Measurements from ENCODE around the gene FXYD3. TPM values are rescaled to one million over a fixed set of nuclear protein-coding genes. Genes with fewer than 3 reads are reported as not detected.
"Not testable (repeated sequence)": the region's sequence is repeated elsewhere in the genome, so short reads cannot be mapped to it uniquely, and the experiment has no call there.

The FXYD3 gene
- total RNA-seq, 1 experiment from 2014 or later = not detected

DNA sequence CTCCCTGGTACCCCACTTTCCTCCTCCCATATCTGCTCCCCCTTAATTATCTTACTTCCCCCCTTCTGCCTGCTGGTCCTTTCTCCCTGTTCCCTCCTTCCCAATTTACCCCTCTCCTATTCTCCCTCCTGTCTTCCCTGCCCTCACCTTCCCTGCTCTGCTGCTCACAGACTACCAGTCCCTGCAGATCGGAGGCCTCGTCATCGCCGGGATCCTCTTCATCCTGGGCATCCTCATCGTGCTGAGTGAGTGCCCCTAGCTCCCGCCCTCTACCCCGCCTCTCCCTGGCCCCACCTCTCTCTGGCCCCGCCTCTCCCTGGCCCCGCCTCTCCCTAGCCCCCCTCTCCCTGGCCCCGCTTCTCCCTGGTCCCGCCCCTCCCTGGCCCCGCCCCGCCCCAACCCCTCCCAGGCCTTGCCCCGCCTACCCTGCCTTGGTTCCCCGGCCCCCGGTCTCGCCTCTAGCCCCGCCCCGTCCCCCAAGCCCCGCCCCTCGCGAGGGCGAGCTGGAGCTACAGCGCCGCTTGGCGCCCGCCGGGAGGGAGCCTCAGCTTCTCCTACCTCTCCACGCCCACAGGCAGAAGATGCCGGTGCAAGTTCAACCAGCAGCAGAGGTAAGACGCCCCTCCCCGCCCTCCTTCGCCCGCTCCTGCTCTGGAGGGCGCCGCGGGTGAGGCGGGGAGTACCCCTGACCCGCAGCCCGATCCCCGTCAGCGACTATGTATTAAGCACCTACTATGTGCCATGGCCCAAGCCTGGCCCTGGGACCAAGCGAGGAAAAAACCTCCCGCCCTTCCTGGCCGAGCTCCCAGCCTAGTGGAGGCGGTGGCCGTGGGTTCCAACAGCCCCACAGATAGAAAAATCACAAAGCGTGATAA, 25.6 kb downstream of the FXYD3 start:
- peak; percentile 78 for DNase-seq (ENCODE audit: low spot score)

GRCh38 chr19:35141837-35142605, 26.4 kb downstream of the FXYD3 start:
- no peak for DNase-seq (ENCODE audit: low spot score)

GRCh38 chr19:35142606-35143230, 27.1 kb downstream of the FXYD3 start:
- DNase-seq (ENCODE audit: low spot score) = no peak

DNA sequence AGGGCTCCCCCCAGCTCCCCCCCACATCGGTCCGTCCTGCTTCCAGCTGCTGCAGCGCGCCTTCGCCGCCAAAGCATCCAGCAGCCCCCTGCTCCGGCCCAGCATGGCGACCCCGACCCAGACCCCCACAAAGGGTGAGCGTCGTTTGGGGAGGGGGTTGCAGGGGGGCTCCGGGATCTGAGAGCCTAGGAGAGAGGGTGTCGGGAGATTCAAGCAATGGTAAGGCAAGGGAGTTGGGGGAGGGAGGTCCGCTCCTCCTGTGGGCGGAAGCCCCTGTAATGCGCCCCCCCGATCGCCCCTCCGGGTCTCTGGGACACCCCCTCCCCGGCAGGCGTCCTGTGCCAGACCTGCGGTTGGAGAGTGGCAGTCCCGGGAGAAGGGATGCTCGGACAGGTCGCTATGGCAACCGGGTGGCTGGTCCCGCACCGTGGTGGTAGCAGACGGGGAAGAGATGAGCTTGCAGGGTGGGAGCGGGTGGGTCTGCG, 27.6 kb downstream of the FXYD3 start, which contains the start of gene FXYD7:
Gene FXYD7, plus strand, starts transcription at position 25 of the 485 bp plus-strand sequence. Its CDS starts 79 bp downstream, at position 104.
- no peak for DNase-seq (ENCODE audit: low spot score)

DNA sequence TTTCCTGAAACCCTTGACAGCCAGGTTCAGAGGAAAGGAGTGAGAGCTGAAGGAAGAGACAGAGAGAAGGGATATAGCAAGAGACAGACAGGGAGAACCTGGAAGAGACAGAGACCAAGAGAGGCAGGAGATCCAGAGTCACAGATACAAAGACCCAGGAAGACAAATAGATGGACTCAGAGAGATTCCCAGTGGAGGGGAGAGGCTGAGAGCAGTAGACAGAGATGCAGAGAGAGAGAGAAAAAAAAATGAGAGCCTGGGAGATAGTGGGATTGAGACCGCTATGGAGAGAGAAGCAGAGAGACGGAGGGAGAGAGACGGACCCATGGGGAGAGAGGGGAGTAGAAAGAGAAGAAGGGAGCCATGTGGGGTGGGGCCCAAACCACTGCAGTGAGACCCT, 28.2 kb downstream of the FXYD3 start:
- DNase-seq (ENCODE audit: low spot score) = no peak

DNA sequence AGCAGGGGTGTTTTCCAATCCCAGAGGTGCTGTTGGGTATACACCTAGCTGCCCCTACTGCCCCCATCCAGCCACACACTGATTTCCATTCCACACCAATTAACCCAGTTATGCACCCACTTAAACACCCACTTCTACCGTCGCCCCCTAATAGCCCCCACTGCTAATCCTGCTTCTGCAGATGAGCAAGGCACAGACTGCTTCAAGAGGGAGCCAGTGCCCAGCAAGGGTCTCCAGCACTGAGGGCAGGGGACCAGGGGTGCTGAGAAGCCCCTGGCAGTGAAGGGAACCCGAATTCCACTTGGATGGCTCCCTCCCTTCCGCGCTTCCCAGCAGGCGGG, 28.6 kb downstream of the FXYD3 start:
- DNase-seq (ENCODE audit: low spot score) = no peak

DNA sequence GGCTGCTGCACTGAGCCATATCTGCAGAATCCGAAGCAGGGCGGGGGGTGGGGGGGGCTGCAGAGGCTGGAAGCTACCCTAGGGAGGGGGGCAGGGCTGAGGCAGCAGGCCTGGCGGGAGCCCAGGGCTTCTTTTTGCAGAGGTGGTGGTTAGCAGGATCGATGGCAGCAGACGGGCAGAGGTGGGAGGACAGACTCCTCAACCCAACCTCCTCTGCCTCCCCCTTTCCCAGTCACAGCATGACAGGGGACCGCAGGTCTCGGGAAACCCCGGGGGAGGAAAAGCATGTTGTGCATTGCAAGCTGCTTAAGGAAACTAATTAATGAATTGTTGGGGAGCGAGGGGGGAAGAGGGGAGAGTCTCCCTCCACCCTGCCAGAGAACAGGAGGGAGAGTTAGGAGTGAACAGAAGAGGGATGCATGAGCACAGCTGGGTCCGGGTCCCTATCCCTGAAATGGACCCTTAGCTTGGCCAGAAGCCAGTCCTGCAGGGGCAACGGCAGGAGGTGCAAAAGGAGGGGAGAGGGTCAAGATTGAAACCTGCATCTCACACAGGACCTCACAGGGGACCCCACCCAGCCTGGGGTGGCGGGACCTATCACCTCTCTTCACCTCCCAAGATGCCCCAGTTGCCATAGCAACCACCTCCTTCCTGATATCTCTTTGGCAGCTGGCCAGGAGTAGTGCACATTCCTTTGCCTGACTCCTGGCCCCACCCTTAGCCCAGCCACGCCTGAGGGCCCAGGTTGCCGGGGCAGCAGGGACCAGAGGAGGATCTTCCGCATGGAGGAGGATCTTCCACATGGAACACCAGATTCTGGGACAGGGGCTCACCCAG, 29.2 kb downstream of the FXYD3 start:
- DNase-seq (ENCODE audit: low spot score) = peak; percentile 68

DNA sequence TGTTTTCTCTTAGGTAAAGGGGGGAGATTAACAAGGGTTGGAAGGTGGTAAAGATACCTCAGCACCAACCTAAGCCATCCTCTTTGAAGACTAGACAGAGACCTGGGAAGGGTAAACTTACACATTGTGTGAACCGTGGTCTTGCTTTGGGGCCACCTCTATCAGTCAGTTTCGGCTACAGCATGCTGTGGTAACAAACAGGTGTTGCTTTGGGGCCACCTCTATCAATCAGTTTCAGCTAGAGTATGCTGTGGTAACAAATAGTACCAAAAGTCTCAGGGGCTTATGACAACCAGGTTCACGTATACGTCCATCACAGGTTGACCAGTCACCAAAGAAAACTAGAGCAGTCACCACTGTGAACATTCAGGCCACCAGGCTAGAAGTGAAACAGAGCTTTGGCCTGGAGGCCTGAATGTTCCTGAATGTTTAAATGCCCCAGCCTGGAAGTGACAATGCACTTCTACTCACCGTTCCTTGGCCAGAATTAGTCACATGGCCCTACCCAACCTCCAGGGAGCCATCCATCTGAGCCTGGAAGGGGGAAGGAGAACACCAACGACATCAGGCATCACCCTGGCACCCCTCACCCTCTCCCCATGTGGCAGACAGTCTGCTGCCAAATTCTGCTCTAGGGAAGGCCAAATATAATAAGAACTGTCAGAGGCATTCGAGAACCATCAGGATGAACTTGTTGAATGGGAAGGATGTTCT, 31.3 kb downstream of the FXYD3 start:
- no peak for DNase-seq (ENCODE audit: low spot score)

- DNase-seq (ENCODE audit: low spot score) = no peak
Observed at GRCh38 chr19:35149463-35149862, 33.8 kb downstream of the FXYD3 start.

DNA sequence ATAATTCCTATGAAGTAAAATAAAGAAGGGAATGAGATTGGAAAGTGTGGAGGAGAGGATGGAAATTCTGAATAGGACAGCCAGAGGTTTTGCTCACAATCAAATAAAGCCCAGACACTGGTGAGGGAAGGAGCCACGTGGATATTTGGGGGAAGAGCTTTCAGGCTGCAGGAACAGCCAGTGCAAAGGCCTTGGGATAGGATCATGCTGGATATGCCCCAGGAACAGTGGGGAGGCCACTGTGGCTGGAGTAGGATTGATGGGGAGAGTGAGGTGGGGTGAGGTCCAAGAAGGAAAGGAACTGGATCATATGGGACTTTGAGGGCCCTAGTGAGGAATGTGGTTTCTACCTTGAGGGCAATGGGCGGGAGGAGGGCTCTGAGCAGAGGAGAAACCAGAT, 34.8 kb downstream of the FXYD3 start:
- DNase-seq (ENCODE audit: low spot score) = no peak

- DNase-seq (ENCODE audit: low spot score) = no peak
Observed at GRCh38 chr19:35151273-35152065, 35.8 kb downstream of the FXYD3 start.

- not testable (repeated sequence) for DNase-seq (ENCODE audit: low spot score)
Observed at GRCh38 chr19:35153129-35153522, 37.5 kb downstream of the FXYD3 start.

DNA sequence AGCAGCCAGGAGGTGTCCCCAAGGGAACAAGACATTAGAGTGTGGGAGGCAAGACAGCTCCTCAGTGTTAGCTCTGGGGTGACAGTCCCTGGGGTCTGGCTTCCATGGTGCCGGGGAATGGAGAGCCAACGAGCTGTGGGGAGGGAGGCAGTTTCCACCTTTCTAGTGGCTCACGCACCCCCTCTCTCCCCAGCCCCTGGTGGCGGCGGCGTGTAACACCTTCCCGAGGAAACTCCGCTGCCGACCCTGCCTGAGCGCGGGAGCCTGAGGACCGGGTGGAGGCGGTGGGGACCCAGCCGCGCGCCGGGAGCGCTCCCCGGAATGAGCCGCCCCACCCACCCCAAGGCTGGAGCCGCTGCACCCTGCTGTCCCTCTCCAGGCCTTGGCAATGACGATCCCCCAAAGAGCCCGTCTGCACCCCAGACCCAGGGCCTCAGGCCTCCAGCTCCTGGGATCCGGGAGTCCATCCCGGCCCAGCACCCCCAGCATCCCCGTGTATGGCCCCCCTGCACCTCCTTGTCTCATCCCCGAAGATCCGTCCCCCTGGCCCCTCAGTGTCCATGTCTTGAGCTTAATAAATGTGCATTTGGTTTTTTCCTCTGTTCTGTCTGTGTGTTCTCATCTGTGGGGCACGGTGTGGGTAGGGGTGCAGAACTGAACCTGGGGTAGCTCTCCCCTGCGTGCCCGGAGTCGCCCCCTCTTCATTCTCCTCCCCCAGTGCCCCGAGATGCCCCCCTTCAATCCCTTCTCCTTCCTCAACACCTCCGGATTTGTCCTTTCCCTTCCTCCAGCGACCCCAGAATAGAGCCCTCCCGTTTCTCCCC, 38.3 kb downstream of the FXYD3 start:
- no peak for DNase-seq (ENCODE audit: low spot score)

DNA sequence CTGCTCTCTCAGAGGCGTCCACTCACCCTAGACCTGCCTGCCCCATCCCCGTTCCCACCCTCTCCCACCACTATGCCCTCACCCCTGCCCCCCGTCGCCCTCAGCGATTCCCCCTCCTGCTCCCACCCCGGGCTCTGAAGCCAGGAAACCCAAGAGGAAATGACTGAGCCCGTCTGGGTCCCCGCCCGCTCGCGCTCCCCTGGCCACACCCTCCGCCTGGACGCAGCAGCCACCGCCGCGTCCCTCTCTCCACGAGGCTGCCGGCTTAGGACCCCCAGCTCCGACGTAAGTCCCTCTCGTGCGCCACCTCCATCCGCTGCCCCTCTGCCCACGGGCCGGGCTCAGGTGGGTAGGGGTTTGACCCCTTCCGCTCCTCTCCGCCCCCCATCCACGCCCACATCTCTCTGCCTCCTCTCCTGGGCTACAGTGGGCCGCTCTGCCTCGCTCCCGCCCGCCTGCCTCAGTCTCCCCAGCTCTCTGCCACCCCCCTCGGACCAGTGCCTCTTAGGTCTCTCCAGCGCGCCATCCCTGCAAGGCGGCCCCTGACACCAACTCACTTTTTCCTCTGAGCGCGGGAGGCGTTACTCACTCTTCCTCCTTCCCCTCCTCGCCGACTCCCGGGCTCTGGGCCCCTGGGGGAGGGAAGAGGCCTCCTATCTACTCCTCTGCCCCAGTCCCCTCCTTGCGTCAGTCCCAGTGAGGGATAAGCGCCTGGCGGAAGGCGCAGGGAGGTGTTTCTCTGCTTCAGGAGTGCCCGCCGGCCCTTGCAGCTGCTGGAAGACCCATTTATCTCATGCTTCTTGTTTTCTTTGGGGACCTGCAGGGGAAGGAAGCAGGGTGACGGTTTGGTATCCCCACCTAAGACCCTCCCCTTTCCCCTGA, 39.1 kb downstream of the FXYD3 start, which contains the start of gene FXYD5:
Gene FXYD5, plus strand, starts transcription at position 211 of the 882 bp plus-strand sequence. CDS start 816 bp downstream, outside the sequence.
- peak; percentile 75 for DNase-seq (ENCODE audit: low spot score)

- DNase-seq (ENCODE audit: low spot score) = no peak
Observed at GRCh38 chr19:35155441-35155840, 39.8 kb downstream of the FXYD3 start.

GRCh38 chr19:35155981-35156672, 40.5 kb downstream of the FXYD3 start:
- no peak for DNase-seq (ENCODE audit: low spot score)

DNA sequence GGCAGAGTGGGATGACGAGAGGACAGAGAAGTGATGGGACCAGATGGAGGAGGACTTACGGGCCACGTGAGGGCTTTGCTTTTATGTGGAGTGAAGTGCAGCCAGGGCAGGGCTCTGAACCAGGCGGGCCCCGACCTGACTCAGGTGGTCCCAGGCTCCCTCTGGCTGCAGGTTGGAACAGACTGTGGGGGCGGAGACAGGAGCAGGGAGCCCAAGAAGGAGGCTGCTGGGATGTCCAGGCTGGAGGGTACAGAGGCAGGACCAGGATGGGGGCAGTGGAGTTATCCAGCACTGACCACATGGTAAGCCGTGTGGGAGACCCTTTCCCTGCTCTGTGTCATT, 41.0 kb downstream of the FXYD3 start:
- no peak for DNase-seq (ENCODE audit: low spot score)

All from H4 (cell line).